Glomerular visceral epithelial cell (primary cell): Measurements from ENCODE around the gene EFCAB10.
"Not testable (repeated sequence)": the region's sequence is repeated elsewhere in the genome, so short reads cannot be mapped to it uniquely, and the experiment has no call there.

Source experiments
- DNase-seq: peaks from one replicate; pipeline ENCODE4 v3.0.0-alpha.2; 2016; ENCODE audit errors: extremely low spot score

Gene EFCAB10

DNA sequence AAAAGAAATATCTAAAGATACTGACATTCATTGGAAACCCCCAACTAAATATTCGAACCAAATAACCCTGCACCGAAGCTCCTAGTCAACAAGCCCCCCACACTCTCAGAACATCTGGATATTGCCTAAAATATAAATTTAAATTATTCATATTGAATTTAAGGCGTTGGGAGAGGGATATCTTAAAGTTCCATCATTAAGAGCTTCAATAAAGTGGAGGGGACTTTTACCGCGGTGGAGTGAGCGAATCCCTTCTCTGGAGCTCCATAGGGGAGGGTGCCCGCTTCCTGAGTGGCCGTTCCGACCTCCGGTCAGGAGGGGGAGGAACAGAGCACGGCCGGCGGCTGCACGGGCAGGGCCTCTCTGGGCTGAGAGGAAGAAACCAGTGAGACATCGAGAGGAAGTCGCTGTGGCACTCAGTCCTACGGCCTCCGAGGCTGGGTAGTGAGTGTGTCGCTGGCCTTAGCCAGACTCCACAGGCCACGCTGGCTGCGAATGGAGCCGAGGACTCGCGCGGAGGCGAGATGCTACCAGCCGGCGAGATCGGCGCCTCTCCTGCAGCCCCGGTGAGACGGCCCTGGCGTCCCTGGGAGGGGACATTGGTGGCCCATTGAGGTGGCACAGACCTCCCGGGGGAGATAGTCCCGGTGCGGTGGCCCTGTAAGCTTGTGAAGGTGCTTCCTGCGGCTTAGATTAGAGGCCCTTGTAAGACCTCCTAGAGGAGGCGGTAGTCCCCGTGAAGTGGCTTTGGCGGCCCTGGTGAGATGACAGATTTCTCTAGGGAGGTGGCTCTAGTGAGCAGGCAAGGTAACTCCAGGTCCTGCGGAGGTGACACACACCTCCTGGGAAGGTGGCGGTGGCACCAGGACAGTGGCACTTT, 49.3 kb downstream of the EFCAB10 start, which contains the start of gene RINT1:
Gene RINT1 (plus strand): TSS at position 410 of the 880 bp plus-strand sequence. CDS start 115 bp downstream, at position 525.
- peak; percentile 91 for DNase-seq

DNA sequence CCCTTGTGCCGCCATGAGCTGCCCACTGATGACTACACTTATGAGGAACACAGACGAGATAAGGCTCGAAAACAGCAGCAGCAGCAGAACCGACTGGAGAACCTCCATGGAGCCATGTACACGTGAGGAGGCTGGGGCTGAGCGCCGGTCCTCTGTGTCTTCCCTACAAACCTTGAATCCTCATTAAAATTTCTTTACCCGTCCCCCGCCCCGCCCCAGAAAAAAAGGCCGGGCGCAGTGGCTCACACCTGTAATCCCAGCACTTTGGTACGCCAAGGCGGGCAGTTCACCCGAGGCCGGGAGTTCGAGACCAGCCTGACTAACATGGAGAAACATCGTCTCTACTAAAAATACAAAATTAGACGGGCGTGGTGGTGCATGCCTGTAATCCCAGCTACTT, 50.7 kb downstream of the EFCAB10 start:
- DNase-seq, result no peak

GRCh38 chr7:105530126-105530525, 51.2 kb downstream of the EFCAB10 start:
- no peak for DNase-seq

GRCh38 chr7:105527737-105528136, 53.6 kb downstream of the EFCAB10 start:
- DNase-seq, result not testable (repeated sequence)

DNA sequence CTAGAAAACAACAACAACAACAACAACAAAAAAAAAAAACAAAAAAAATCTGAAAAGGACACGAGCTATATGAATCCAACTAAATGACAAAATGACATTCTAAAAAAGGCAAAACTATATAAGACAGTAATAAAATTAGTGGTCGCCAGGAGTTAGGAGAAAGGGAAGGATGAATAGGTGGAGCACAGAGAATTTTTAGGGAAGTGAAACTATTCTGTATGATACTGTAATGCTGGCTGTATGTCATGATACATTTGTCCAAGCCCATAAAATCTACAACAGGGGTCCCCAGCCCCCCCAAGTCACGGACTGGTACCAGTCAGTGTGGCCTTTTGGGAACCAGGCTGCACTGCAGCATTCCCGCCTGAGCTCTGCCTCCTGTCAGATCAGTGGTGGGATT, 56.5 kb downstream of the EFCAB10 start:
- DNase-seq, result no peak

- DNase-seq, result not testable (repeated sequence)
These were observed 56.9 kb downstream of the EFCAB10 start for GRCh38 chr7:105524423-105524822.

- peak; percentile 90 for DNase-seq
These were observed 59.4 kb downstream of the EFCAB10 start, which contains the start of gene PUS7 for GRCh38 chr7:105521717-105522463. Gene PUS7 (minus strand): TSS chr7:105522271. CDS start chr7:105508512, 13,759 bp downstream.

DNA sequence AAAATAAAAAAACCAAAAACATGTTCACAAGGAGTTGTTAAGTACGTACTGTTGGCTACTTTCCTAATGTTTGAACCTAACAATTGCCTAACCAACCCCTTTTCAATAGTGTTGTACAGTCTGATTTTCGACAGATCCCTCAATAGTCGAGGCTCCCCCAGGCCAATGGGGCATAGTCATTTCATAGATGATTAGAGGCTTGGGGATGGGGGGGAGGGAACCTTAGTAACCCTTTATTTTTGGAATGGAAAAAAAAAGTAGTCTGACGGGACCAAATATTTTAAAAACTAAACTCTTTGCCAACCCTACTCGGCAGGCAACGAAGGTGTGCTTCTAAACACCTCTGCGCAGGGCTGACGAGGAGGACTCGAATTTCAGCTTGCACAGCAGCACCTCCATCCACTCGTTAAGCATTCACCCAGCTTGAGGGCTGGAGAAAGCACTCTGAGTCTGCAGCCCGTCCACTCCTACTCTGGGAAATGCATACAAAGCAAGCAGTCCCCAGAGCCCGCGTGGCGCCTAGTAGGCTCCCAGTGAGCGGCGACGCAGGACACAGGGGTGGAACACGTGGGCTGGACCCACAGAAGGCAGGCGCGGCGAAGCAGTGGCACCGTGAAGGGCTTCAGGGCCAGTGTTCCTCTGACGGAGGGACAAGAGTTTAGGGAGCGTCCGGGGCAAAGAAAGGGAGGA, 60.1 kb downstream of the EFCAB10 start:
- peak; percentile 63 for DNase-seq

GRCh38 chr7:105520620-105521019, 60.7 kb downstream of the EFCAB10 start:
- DNase-seq, result not testable (repeated sequence)

GRCh38 chr7:105519353-105519752, 61.9 kb downstream of the EFCAB10 start:
- DNase-seq, result no peak

DNA sequence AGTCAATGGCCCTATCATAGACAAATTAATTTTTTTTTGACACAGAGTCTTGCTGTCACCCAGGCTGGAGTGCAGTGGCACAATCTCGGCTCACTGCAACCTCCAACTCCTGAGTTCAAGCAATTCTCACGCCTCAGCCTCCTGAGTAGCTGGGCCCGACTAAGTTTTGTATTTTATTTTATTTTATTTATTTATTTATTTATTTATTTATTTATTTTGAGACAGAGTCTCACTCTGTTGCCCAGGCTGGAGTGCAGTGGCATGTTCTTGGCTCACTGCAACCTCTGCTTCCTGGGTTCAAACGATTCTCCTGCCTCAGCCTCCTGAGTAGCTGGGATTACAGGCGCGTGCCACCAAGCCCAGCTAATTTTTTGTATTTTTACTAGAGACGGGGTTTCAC, 65.7 kb downstream of the EFCAB10 start:
- DNase-seq, result not testable (repeated sequence)
